HG03060 (cell line): ENCODE measurements around the gene ANKRD50.

Experiments
- ATAC-seq: cut with Tn5 transposase; IDR thresholded peaks from one replicate; pipeline ENCODE4 v1.9.1; 2021; ENCODE audit warnings: low read depth, moderate number of reproducible peaks; ENCODE audit not compliant: unreplicated experiment

Gene ANKRD50

DNA sequence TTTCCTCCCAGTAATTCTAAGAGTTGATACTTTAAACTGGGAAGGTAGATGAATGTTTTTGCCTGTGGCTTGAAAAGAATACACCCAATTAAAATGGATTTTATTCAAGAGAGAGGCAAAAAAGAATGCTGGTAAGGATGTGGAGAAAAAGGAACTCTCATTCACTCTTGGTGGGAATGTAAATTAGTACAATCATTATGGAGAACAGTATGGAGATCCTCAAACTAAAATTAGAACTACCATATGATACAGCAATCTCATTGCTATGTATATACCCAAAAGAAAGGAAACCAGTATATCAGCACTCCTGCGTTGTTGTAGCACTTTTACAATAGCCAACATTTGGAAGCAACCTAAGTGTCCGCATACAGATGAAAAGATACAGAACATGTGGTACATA is 75.2 kb downstream of the ANKRD50 start:
- ATAC-seq = no peak

DNA sequence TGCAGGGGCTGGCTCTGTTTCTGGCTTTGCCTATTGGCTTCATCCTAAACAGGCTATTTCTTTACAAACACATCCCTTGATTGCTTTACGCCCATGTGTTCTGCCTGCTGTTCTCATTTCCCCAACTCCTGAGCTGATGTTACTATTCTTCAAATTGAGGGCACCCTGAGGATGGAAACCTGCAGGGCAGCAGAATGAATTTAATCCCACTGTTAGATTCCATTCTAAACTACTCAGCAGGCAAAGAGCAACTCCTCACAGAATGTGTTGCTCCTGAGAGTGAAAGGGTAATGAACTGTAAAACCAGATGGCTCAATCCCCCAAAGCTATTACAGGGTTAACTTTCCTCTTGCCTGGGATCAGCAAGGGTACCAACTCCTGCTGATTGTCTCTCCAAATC is 75.7 kb downstream of the ANKRD50 start:
- ATAC-seq = no peak

DNA sequence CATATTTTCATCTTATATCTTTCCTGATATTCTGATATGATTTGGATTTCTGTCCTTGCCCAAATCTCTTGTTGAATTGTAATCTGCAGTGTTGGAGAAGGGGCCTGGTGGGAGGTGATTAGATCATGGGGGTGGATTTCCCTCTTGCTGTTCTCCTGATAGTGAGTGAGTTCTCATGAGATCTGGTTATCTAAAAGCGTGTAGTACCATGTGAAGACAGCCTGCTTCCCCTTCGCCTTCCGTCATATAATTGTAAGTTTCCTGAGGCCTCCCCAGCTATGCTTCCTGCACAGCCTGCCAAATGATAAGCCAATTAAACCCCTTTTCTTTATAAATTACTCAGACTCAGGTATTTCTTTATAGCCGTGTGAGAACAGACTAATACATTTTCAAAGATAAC is 77.2 kb downstream of the ANKRD50 start:
- ATAC-seq = no peak

- ATAC-seq = no peak
Measured at GRCh38 chr4:124633285-124633941, 79.1 kb downstream of the ANKRD50 start.

DNA sequence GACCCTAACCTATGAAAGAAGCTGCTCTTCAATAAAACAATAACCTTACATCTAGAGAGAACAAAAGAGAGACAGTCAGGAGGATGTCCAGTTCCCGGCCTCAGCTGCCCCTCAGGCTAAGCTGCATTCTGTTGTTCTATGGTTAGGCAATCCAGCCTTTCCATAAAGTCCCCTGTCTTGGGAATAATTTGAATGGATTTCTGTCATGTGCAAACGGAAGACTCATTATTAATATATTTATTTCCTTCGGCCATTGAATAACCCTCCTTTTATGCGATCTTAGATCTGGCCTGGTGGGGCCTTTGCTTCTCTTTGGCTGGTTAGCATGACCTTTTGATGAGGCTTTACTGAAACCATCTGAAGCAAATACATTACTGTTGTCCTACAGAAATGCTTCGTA is 80.1 kb downstream of the ANKRD50 start:
- ATAC-seq = no peak

DNA sequence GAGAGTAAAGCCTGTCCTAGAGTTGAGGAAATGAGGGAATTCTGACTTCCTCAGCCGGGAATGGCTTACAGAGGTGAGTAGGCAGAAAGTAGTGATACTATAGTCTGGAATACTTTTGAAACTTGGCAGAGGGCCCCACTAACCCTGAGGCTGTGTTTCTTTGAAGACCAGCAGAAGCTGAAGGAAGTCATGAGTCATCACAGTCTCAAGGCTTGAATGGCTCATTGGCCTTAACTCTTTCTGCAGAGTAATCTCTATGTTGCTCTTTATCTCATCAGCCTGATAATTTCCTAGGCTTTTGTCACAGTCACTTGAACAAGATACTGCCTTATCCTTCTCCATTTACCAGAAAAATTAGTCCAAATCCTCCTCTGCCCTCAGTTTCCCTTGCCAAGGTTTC is 80.8 kb downstream of the ANKRD50 start:
- ATAC-seq = peak; percentile 99

GRCh38 chr4:124629681-124630080 is 82.9 kb downstream of the ANKRD50 start:
- no peak for ATAC-seq
